HEK293 (cell line): ENCODE measurements around the gene PIGP.

ENCODE experiments used
- CTCF ChIA-PET: fragments of 350-600 bp; formaldehyde crosslinking; extraction: SDS; loops from one replicate; lab custom pipeline; 2021; ENCODE audit warnings: antibody characterized with exemption; lab: Yijun Ruan, JAX
- POLR2A ChIA-PET: fragments of 300-600 bp; formaldehyde crosslinking; extraction: SDS; loops from one replicate; lab custom pipeline; 2020; ENCODE audit warnings: antibody characterized with exemption, inconsistent platforms; lab: Yijun Ruan, JAX
- H3K27ac ChIP-seq: fragments of 200-500 bp; sonication (Bioruptor generic); 2 replicates; pipeline ENCODE4 v1.5.1; 2014; ENCODE audit warnings: low read depth, low read length, control low read depth, inconsistent platforms; ENCODE audit errors: extremely low read depth
- H3K36me3 ChIP-seq, 2 experiments: fragments of 200-500 bp in 1 of 2; sonication (Bioruptor generic) in 1 of 2; 1 replicate in 1 of 2; 2 replicates in 1 of 2; pipeline ENCODE4 v1.5.1; 2014 to 2017; ENCODE audit warnings: inconsistent platforms in 2 of 2, low read length in 2 of 2; ENCODE audit not compliant: control insufficient read depth in 2 of 2, insufficient read depth in 1 of 2
- H3K4me1 ChIP-seq: fragments of 200-500 bp; sonication (Bioruptor generic); 2 replicates; pipeline ENCODE4 v1.5.1; 2014; ENCODE audit warnings: mild to moderate bottlenecking, low read length, inconsistent platforms; ENCODE audit not compliant: control insufficient read depth, insufficient read depth
- H3K4me3 ChIP-seq: 2 replicates; pipeline ENCODE4 v1.5.1; 2011; ENCODE audit warnings: low read depth, mild to moderate bottlenecking, control low read depth, low read length, moderate library complexity
- H3K9me3 ChIP-seq: fragments of 200-500 bp; sonication (Bioruptor generic); 2 replicates; pipeline ENCODE4 v1.5.1; 2014; ENCODE audit warnings: low read depth, low read length, inconsistent platforms; ENCODE audit not compliant: control insufficient read depth, insufficient read depth
- AEBP2 ChIP-seq: fragments of 450-650 bp; formaldehyde crosslinking; IDR thresholded peaks from 2 replicates; pipeline ENCODE4 v1.5.1; 2016; ENCODE audit warnings: missing biosample characterization, missing genetic modification characterization, borderline replicate concordance
- BCL11B ChIP-seq: fragments of 450-650 bp; formaldehyde crosslinking; IDR thresholded peaks from 2 replicates; pipeline ENCODE4 v1.5.1; 2016; ENCODE audit warnings: low read depth, missing biosample characterization, missing genetic modification characterization
- GFI1B ChIP-seq: fragments of 450-650 bp; formaldehyde crosslinking; IDR thresholded peaks from 2 replicates; pipeline ENCODE4 v1.5.1; 2016; ENCODE audit warnings: missing biosample characterization, missing genetic modification characterization
- IKZF3 ChIP-seq: fragments of 450-650 bp; IDR thresholded peaks from 2 replicates; pipeline ENCODE4 v1.5.0; 2018; ENCODE audit warnings: missing biosample characterization, mild to moderate bottlenecking, missing genetic modification characterization, moderate library complexity
- KLF7 ChIP-seq: fragments of 450-650 bp; formaldehyde crosslinking; IDR thresholded peaks from 2 replicates; pipeline ENCODE4 v1.5.1; 2016; ENCODE audit warnings: missing biosample characterization, missing genetic modification characterization, borderline replicate concordance
- MYNN ChIP-seq: fragments of 450-650 bp; formaldehyde crosslinking; IDR thresholded peaks from 2 replicates; pipeline ENCODE4 v1.5.1; 2016; ENCODE audit warnings: missing biosample characterization, missing genetic modification characterization, borderline replicate concordance
- MZF1 ChIP-seq: fragments of 450-650 bp; formaldehyde crosslinking; IDR thresholded peaks from 2 replicates; pipeline ENCODE4 v1.5.1; 2017; ENCODE audit warnings: missing biosample characterization, missing genetic modification characterization, borderline replicate concordance
- SETDB1 ChIP-seq: IDR thresholded peaks from one replicate; pipeline ENCODE4 v1.6.1; 2017; ENCODE audit warnings: mild to moderate bottlenecking, low read length, moderate library complexity, mixed read lengths; ENCODE audit not compliant: insufficient read length
- WT1 ChIP-seq: fragments of 450-650 bp; formaldehyde crosslinking; IDR thresholded peaks from 2 replicates; pipeline ENCODE4 v1.5.1; 2016; ENCODE audit warnings: missing biosample characterization, missing genetic modification characterization
- YY2 ChIP-seq: fragments of 450-650 bp; formaldehyde crosslinking; IDR thresholded peaks from 2 replicates; pipeline ENCODE4 v1.5.1; 2016; ENCODE audit warnings: missing biosample characterization, missing genetic modification characterization
- ZFP3 ChIP-seq: fragments of 450-650 bp; formaldehyde crosslinking; IDR thresholded peaks from 2 replicates; pipeline ENCODE4 v1.5.1; 2016; ENCODE audit warnings: low read depth, missing biosample characterization, missing genetic modification characterization
- ZNF10 ChIP-seq: fragments of 450-650 bp; formaldehyde crosslinking; IDR thresholded peaks from 2 replicates; pipeline ENCODE4 v1.5.1; 2017; ENCODE audit warnings: missing biosample characterization, missing genetic modification characterization
- ZNF146 ChIP-seq: fragments of 450-650 bp; formaldehyde crosslinking; IDR thresholded peaks from 2 replicates; pipeline ENCODE4 v1.5.1; 2016; ENCODE audit warnings: missing biosample characterization, missing genetic modification characterization
- ZNF221 ChIP-seq: fragments of 450-650 bp; formaldehyde crosslinking; IDR thresholded peaks from 2 replicates; pipeline ENCODE4 v1.5.1; 2017; ENCODE audit warnings: missing biosample characterization, missing genetic modification characterization, borderline replicate concordance
- ZNF239 ChIP-seq: fragments of 450-650 bp; formaldehyde crosslinking; IDR thresholded peaks from 2 replicates; pipeline ENCODE4 v1.5.1; 2016; ENCODE audit warnings: missing biosample characterization, missing genetic modification characterization
- ZNF274 ChIP-seq, 2 experiments: fragments of 200-500 bp in 1 of 2; fragments of 450-650 bp in 1 of 2; sonication (Bioruptor generic) in 1 of 2; formaldehyde crosslinking in 1 of 2; IDR thresholded peaks; 2 replicates each; pipeline versions ENCODE4 v1.5.1 to v1.6.1; 2014 to 2016; ENCODE audit warnings: borderline replicate concordance in 1 of 2, inconsistent platforms in 1 of 2, low read length in 1 of 2, missing biosample characterization in 1 of 2, missing genetic modification characterization in 1 of 2
- ZNF280C ChIP-seq: fragments of 450-650 bp; formaldehyde crosslinking; IDR thresholded peaks from 2 replicates; pipeline ENCODE4 v1.5.1; 2016; ENCODE audit warnings: missing biosample characterization, missing genetic modification characterization
- ZNF280D ChIP-seq: fragments of 450-650 bp; formaldehyde crosslinking; IDR thresholded peaks from 2 replicates; pipeline ENCODE4 v1.5.1; 2016; ENCODE audit warnings: missing biosample characterization, missing genetic modification characterization
- ZNF449 ChIP-seq: fragments of 450-650 bp; formaldehyde crosslinking; IDR thresholded peaks from 2 replicates; pipeline ENCODE4 v1.5.1; 2017; ENCODE audit warnings: missing biosample characterization, mild to moderate bottlenecking, missing genetic modification characterization, moderate library complexity
- ZNF501 ChIP-seq: fragments of 450-650 bp; formaldehyde crosslinking; IDR thresholded peaks from 2 replicates; pipeline ENCODE4 v1.5.1; 2016; ENCODE audit warnings: missing biosample characterization, missing genetic modification characterization
- ZNF580 ChIP-seq: fragments of 450-650 bp; formaldehyde crosslinking; IDR thresholded peaks from 2 replicates; pipeline ENCODE4 v1.5.1; 2016; ENCODE audit warnings: missing biosample characterization, missing genetic modification characterization
- ZNF664 ChIP-seq: fragments of 450-650 bp; formaldehyde crosslinking; IDR thresholded peaks from 2 replicates; pipeline ENCODE4 v1.5.1; 2016; ENCODE audit warnings: missing biosample characterization, missing genetic modification characterization
- ZNF677 ChIP-seq: fragments of 450-650 bp; IDR thresholded peaks from 2 replicates; pipeline ENCODE4 v1.5.0; 2018; ENCODE audit warnings: missing biosample characterization, mild to moderate bottlenecking, missing genetic modification characterization, moderate library complexity

PIGP gene

GRCh38 chr21:37045149-37045548, 27.7 kb downstream of the PIGP start:
- CTCF ChIA-PET: interaction anchor here (1.5 kb wide), 1 partner anchor 35 kb away, joined by 3 read pairs; no protein-coding TSS in a partner anchor
- H3K36me3 ChIP-seq: no peaks in the 10 kb centered on the region
- POLR2A ChIA-PET: no interaction called here
- no peak for TF ChIP-seq SETDB1
- no peak for TF ChIP-seq ZFP3 (tag by site-specific recombination)
- TF ChIP-seq ZNF221 (tag by site-specific recombination): no peak
- no peak for TF ChIP-seq ZNF146
- no peak for TF ChIP-seq IKZF3 (tag by site-specific recombination)
- TF ChIP-seq ZNF677 (tag by site-specific recombination): no peak
- TF ChIP-seq ZNF239: no peak
- TF ChIP-seq ZNF501 (tag by site-specific recombination): no peak
- TF ChIP-seq ZNF664 (tag by site-specific recombination): no peak
- TF ChIP-seq YY2 (tag by site-specific recombination): no peak
- TF ChIP-seq ZNF280C: no peak
- no peak for TF ChIP-seq KLF7
- no peak for TF ChIP-seq ZNF280D (tag by site-specific recombination)
- no peak for TF ChIP-seq BCL11B (tag by site-specific recombination)
- TF ChIP-seq ZNF274 (IDR thresholded peaks at IDR 0.05; ENCODE audit: low read length): no peak
- no peak for TF ChIP-seq ZNF274 (tag by site-specific recombination; IDR thresholded peaks at IDR 0.05; ENCODE audit: borderline replicate concordance)
- TF ChIP-seq ZNF10 (tag by site-specific recombination): no peak
- TF ChIP-seq, all 188 proteins: peak for 0
- Histone ChIP-seq H3K4me3 (no peak overlapping the region), H3K9me3 (no peaks in the 10 kb centered on the region), H3K27ac (no peak overlapping the region), H3K4me1 (no peaks in the 10 kb centered on the region)

GRCh38 chr21:37044643-37045042, 28.2 kb downstream of the PIGP start:
- ChIA-PET POLR2A (no interaction called here), CTCF (interaction anchor here (1.5 kb wide), 1 partner anchor 35 kb away, joined by 3 read pairs; no protein-coding TSS in a partner anchor)
- Histone ChIP-seq H3K4me1 (no peaks in the 10 kb centered on the region), H3K9me3 (no peaks in the 10 kb centered on the region), H3K36me3 (no peaks in the 10 kb centered on the region), H3K4me3 (no peak overlapping the region), H3K27ac (no peak overlapping the region)
- TF ChIP-seq AEBP2 (tag by site-specific recombination) (no peak), GFI1B (tag by site-specific recombination) (no peak), MYNN (tag by site-specific recombination) (no peak), ZNF580 (tag by site-specific recombination) (no peak), ZNF449 (tag by site-specific recombination) (no peak), WT1 (tag by site-specific recombination) (no peak), MZF1 (tag by site-specific recombination) (no peak)
